ENCODE results near the gene DBX1. TPM values are rescaled to one million over a fixed set of nuclear protein-coding genes. Genes with fewer than 3 reads are reported as not detected.

Gene DBX1
- total RNA-seq, 4 donors from 2014 or later = not detected

DNA sequence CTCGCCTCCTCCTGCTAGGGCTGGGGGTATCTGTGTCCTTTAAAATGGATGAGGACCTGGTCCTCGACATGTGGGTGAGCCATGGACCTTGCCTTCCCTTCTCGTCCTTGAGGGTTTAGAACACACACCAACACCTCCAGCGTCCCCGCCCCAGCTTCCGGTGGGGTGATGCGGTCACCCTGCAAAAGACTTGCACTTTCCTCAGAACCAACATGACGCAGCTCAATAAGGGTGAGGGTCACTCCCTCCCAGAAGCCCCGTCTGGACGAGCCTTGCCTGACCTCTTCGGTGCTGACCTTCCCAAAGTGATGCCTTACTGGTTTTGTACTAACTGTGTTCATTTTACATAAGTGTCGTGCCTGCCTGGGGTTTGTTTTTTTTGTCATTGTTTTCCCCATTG lies 41.0 kb downstream of the DBX1 start:
- Histone ChIP-seq H3K27ac (no peak overlapping the region), H3K4me3 (no peak overlapping the region), H3K4me1 (no peaks in the 10 kb centered on the region), H3K36me3 (peaks cover 26% of the 10 kb centered on the region), H3K9me3 (no peaks in the 10 kb centered on the region), H3K27me3 (no peaks in the 10 kb centered on the region)
- TF ChIP-seq, protein P1, sequence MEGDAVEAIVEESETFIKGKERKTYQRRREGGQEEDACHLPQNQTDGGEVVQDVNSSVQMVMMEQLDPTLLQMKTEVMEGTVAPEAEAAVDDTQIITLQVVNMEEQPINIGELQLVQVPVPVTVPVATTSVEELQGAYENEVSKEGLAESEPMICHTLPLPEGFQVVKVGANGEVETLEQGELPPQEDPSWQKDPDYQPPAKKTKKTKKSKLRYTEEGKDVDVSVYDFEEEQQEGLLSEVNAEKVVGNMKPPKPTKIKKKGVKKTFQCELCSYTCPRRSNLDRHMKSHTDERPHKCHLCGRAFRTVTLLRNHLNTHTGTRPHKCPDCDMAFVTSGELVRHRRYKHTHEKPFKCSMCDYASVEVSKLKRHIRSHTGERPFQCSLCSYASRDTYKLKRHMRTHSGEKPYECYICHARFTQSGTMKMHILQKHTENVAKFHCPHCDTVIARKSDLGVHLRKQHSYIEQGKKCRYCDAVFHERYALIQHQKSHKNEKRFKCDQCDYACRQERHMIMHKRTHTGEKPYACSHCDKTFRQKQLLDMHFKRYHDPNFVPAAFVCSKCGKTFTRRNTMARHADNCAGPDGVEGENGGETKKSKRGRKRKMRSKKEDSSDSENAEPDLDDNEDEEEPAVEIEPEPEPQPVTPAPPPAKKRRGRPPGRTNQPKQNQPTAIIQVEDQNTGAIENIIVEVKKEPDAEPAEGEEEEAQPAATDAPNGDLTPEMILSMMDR (IDR thresholded peaks at IDR 0.05) = no peak
- no peak for TF ChIP-seq POLR2A (IDR thresholded peaks at IDR 0.05)
- no peak for TF ChIP-seq POLR2AphosphoS5 (IDR thresholded peaks at IDR 0.05)
- TF ChIP-seq EP300 (IDR thresholded peaks at IDR 0.05) = no peak
- DNase-seq (ENCODE audit: low spot score in 2 of 2) = no peak
- 92% methylated on average over 12 of the region's 12 CpGs for WGBS

DNA sequence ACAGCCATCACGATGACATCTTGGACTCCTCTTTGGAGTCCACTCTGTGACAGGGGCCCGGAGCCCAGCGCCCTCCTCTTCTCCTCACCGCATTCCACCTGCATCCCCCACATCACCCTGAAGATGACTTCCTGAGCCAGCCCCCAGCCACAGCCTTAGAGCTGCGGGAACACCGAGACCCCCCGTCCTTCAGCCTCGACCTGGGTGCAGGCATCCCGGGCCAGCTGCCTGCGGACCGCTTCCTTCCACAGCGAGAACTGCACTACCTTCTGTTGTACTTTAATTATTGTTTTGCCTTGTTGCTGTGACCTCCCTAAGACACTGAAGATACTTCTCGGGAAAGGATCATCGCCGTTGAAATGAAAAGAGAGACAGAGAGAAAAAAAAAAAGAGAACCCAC lies 42.1 kb downstream of the DBX1 start:
- H3K36me3 ChIP-seq = peaks cover 27% of the 10 kb centered on the region
- 86% methylated on average over 13 of the region's 15 CpGs for WGBS

DNA sequence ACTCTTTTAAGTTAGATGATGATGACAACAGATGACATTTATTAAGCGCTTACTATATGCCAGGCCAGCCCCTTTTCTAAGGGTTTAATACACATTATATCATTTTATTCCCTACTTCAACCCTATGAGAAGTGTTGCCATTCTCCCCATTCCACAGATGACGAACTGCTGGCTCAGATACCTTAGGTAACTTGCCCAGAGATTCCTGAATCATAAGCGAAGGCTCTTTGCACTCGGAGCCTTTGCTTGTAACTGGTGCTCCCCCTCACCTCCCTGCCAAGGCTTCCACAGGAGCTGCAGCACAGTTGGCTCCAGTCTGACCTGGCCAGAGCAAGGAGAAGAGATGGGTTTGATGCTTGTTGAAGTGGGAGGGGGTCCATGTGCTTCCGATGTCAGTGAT lies 43.0 kb downstream of the DBX1 start:
- Histone ChIP-seq H3K27me3 (no peaks in the 10 kb centered on the region), H3K9me3 (no peaks in the 10 kb centered on the region), H3K36me3 (peaks cover 27% of the 10 kb centered on the region), H3K4me3 (no peak overlapping the region), H3K27ac (no peak overlapping the region), H3K4me1 (peaks cover 9% of the 10 kb centered on the region)
- no peak for DNase-seq (ENCODE audit: low spot score in 2 of 2)
- 91% methylated on average over 5 of the region's 5 CpGs for WGBS
- TF ChIP-seq EP300 (IDR thresholded peaks at IDR 0.05) (no peak), POLR2AphosphoS5 (IDR thresholded peaks at IDR 0.05) (no peak), POLR2A (IDR thresholded peaks at IDR 0.05) (no peak)
- TF ChIP-seq, protein P1 (IDR thresholded peaks at IDR 0.05) = no peak

More for the DNA sequence above, 42.1 kb downstream of the DBX1 start:
- no peak overlapping the region for H3K27ac ChIP-seq
- no peaks in the 10 kb centered on the region for H3K9me3 ChIP-seq
- H3K27me3 ChIP-seq = no peaks in the 10 kb centered on the region
- DNase-seq (ENCODE audit: low spot score in 2 of 2) = no peak
- TF ChIP-seq EP300 (IDR thresholded peaks at IDR 0.05) (no peak), POLR2A (IDR thresholded peaks at IDR 0.05) (no peak), POLR2AphosphoS5 (IDR thresholded peaks at IDR 0.05) (no peak)
- TF ChIP-seq, protein P1 (IDR thresholded peaks at IDR 0.05) = no peak
- no peaks in the 10 kb centered on the region for H3K4me1 ChIP-seq
- no peak overlapping the region for H3K4me3 ChIP-seq

DNA sequence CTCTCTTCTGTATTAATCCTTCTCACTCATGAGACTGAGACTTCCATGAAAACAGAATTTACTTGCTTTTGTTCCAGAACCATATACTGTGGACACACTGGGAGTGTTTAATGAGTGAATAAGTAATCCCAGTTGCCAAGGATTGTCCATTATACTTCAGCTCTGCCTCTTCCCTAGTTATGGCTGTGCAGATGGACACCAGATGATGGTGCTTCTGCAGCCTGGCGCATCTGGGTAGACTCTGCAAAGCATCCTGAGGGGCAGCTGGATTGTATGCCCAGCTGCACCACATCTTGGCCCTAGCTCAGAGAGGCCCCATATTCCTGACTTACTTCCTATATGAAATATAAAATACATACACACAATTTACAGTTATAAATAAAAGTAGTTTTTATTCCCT lies 43.5 kb downstream of the DBX1 start:
- no peak overlapping the region for H3K27ac ChIP-seq
- H3K4me1 ChIP-seq = peaks cover 13% of the 10 kb centered on the region
- H3K9me3 ChIP-seq = no peaks in the 10 kb centered on the region
- H3K27me3 ChIP-seq = no peaks in the 10 kb centered on the region
- no peak for DNase-seq (ENCODE audit: low spot score in 2 of 2)
- peaks cover 27% of the 10 kb centered on the region for H3K36me3 ChIP-seq
- no peak for TF ChIP-seq POLR2A (IDR thresholded peaks at IDR 0.05)
- TF ChIP-seq, protein P1 (IDR thresholded peaks at IDR 0.05) = no peak
- no peak for TF ChIP-seq POLR2AphosphoS5 (IDR thresholded peaks at IDR 0.05)
- no peak for TF ChIP-seq EP300 (IDR thresholded peaks at IDR 0.05)
- no peak overlapping the region for H3K4me3 ChIP-seq
- 92% methylated on average over 1 of the region's 1 CpG for WGBS

DNA sequence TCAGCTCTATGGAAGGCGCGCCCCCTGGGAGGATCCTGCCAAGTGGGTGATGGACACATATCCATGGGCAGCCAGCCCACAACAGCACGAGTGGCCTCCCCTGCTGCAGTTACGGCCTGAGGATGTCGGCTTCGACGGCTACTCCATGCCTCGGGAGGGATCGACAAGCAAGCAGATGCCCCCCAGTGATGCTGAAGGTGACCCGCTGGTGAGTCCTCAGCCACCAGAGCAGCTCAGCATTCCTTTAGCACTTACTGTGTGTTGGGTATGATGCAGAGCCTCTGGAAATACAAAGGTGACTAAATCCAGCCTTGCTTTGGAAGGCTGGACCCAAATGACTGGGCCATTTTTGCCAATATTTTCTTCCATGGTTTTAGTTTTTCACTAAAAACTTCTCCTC lies 45.7 kb downstream of the DBX1 start:
- Histone ChIP-seq H3K9me3 (no peaks in the 10 kb centered on the region), H3K4me3 (no peak overlapping the region), H3K4me1 (peaks cover 23% of the 10 kb centered on the region), H3K27me3 (no peaks in the 10 kb centered on the region), H3K27ac (no peak overlapping the region), H3K36me3 (peaks cover 33% of the 10 kb centered on the region)
- WGBS = 83% methylated on average over 8 of the region's 10 CpGs
- no peak for DNase-seq (ENCODE audit: low spot score in 2 of 2)
- no peak for TF ChIP-seq EP300 (IDR thresholded peaks at IDR 0.05)
- TF ChIP-seq POLR2AphosphoS5 (IDR thresholded peaks at IDR 0.05) = no peak
- TF ChIP-seq POLR2A (IDR thresholded peaks at IDR 0.05) = no peak
- TF ChIP-seq, protein P1 (IDR thresholded peaks at IDR 0.05) = no peak

All from suprapubic skin (tissue), 4 donors.